PFSK-1 (cell line): Measurements from ENCODE around the gene MAF.

Experiments
- FOXP2 ChIP-seq: optimal IDR thresholded peaks from 2 replicates; pipeline ENCODE3; 2011; ENCODE audit warnings: borderline replicate concordance, control low read depth, inconsistent platforms; ENCODE audit not compliant: insufficient read depth; ENCODE audit errors: extremely low read length, extremely low read depth
- POLR2AphosphoS5 ChIP-seq: IDR thresholded peaks from 2 replicates; pipeline ENCODE4 v1.6.1; 2012; ENCODE audit warnings: low read depth, mild to moderate bottlenecking, control low read depth, low read length, moderate library complexity
- REST ChIP-seq, 2 experiments: IDR thresholded peaks; 2 replicates each; pipeline versions ENCODE4 v1.6.1 to v1.8.0; 2011 to 2012; ENCODE audit warnings: low read depth in 2 of 2, low read length in 2 of 2, control low read depth in 1 of 2, inconsistent platforms in 1 of 2, mild to moderate bottlenecking in 1 of 2, moderate library complexity in 1 of 2; ENCODE audit not compliant: insufficient read depth in 1 of 2
- SIN3A ChIP-seq: IDR thresholded peaks from 2 replicates; pipeline ENCODE4 v1.6.1; 2012; ENCODE audit warnings: mild to moderate bottlenecking, low read length, moderate library complexity, borderline replicate concordance; ENCODE audit not compliant: insufficient read depth
- TAF1 ChIP-seq: IDR thresholded peaks from 2 replicates; pipeline ENCODE4 v1.6.1; 2012; ENCODE audit warnings: low read length, control low read depth, borderline replicate concordance; ENCODE audit not compliant: insufficient read depth

MAF gene

DNA sequence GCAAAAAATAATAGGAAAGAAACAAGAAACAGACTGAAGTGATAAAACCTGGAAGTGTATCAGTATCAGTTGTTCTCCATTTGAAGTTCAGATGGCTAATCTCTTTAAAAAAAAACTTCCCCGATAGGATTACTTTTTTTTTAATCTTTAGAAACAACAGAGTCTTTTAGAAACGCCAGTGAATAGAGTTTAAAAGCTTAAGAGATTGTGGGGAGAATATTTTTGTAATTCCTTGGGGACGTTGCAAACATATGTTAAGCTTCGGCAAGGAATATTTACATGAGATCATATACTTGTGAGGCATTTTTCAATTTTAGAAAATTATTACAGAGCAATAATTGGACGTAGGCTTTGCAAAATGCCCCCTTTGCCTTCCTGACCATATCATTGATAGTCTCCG lies 13.2 kb downstream of the MAF start:
- no peak for TF ChIP-seq POLR2AphosphoS5
- no peak for TF ChIP-seq FOXP2
- no peak for TF ChIP-seq SIN3A
- TF ChIP-seq TAF1: no peak
- TF ChIP-seq REST (IDR thresholded peaks at IDR 0.05; ENCODE audit: insufficient read depth in 1 of 2, low read depth in 2 of 2, low read length in 2 of 2): no peak

GRCh38 chr16:79582789-79583188 lies 17.7 kb downstream of the MAF start:
- TF ChIP-seq TAF1: no peak

- TF ChIP-seq FOXP2: no peak
- TF ChIP-seq TAF1: no peak
- TF ChIP-seq SIN3A: no peak
- no peak for TF ChIP-seq REST (IDR thresholded peaks at IDR 0.05; ENCODE audit: insufficient read depth in 1 of 2, low read depth in 2 of 2, low read length in 2 of 2)
- TF ChIP-seq POLR2AphosphoS5: no peak
Measured at GRCh38 chr16:79580453-79581191, 19.9 kb downstream of the MAF start.

GRCh38 chr16:79576602-79577001 lies 23.9 kb downstream of the MAF start:
- no peak for TF ChIP-seq TAF1
- no peak for TF ChIP-seq REST (IDR thresholded peaks at IDR 0.05; ENCODE audit: insufficient read depth in 1 of 2, low read depth in 2 of 2, low read length in 2 of 2)
- TF ChIP-seq FOXP2: no peak
- no peak for TF ChIP-seq SIN3A
- TF ChIP-seq POLR2AphosphoS5: no peak

- no peak for TF ChIP-seq FOXP2
- TF ChIP-seq REST (IDR thresholded peaks at IDR 0.05; ENCODE audit: insufficient read depth in 1 of 2, low read depth in 2 of 2, low read length in 2 of 2): no peak
- no peak for TF ChIP-seq POLR2AphosphoS5
- no peak for TF ChIP-seq SIN3A
- TF ChIP-seq TAF1: no peak
Measured at GRCh38 chr16:79573884-79574283, 26.7 kb downstream of the MAF start.
